Body of pancreas (tissue), 4 donors: ENCODE results near the gene DLEC1. TPM values are rescaled to one million over a fixed set of nuclear protein-coding genes. Genes with fewer than 3 reads are reported as not detected.
A peak's percentile ranks its signal among the peaks of the same experiment; 100 is the strongest.

Source experiments
- ATAC-seq: fragments of 150-250 bp; one replicate; pipeline ENCODE4 v1.9.1; 2016
- DNase-seq, 4 donors: peaks; one replicate each; pipeline ENCODE4 v3.0.0-alpha.2; 2019
- H3K27ac ChIP-seq, 4 donors: fragments of 200-600 bp; sonication (generic); 1 replicate in 3 of 4; 2 replicates in 1 of 4; pipeline versions ENCODE4 v1.5.1 to v1.6.1; 2016 to 2019; ENCODE audit warnings: mild to moderate bottlenecking in 1 of 4, mixed read lengths in 1 of 4, moderate library complexity in 1 of 4
- H3K27me3 ChIP-seq, 2 donors: fragments of 200-600 bp; sonication (generic); one replicate each; pipeline ENCODE4 v1.6.0; 2016; ENCODE audit warnings: mild to moderate bottlenecking in 1 of 2
- H3K36me3 ChIP-seq, 2 donors: fragments of 200-600 bp; sonication (generic); replicated peaks in 1 of 2; 2 replicates each; pipeline ENCODE4 v1.5.1; 2016; ENCODE audit warnings: low read depth in 2 of 2; ENCODE audit not compliant: insufficient read depth in 1 of 2
- H3K4me1 ChIP-seq: fragments of 200-600 bp; sonication (generic); one replicate; pipeline ENCODE4 v1.6.0; 2016
- H3K4me3 ChIP-seq, 2 donors: fragments of 200-600 bp; sonication (generic); 1 replicate in 1 of 2; 2 replicates in 1 of 2; pipeline ENCODE4 v1.5.1; 2016 to 2019
- H3K9me3 ChIP-seq, 3 donors: fragments of 200-600 bp; sonication (generic); 1 replicate in 2 of 3; 2 replicates in 1 of 3; pipeline ENCODE4 v1.5.1; 2016
- POLR2A ChIP-seq, 3 donors: fragments of 450-650 bp; IDR thresholded peaks; one replicate each; pipeline ENCODE4 v1.6.1; 2016; ENCODE audit warnings: antibody characterized with exemption in 3 of 3, mild to moderate bottlenecking in 2 of 3
- WGBS, 2 donors: methylation state at CpG; one replicate each; pipeline ENCODE4 v1.1.5; 2017; 5-methylcytosine and 5-hydroxymethylcytosine counted together
- intact Hi-C: fragments of 100-400 bp; cut with DNase I; formaldehyde crosslinking; loops from one replicate; pipeline ENCODE4 v1.15.1; 2023
- total RNA-seq, 2 donors: library from RNA; depleted of rRNA; stranded (reverse); fragments of >200 nt; gene quantifications; one replicate each; pipeline ENCODE4 v1.1.0, GENCODE V29; 2016
- TF ChIP-seq, protein P1 (sequence below), 7 experiments: fragments of 450-650 bp in 4 of 7; fragments of 200-600 bp in 3 of 7; sonication (generic) in 3 of 7; IDR thresholded peaks; one replicate each; pipeline ENCODE4 v1.5.1; 2016 to 2019; ENCODE audit warnings: antibody characterized with exemption in 7 of 7

DLEC1 gene
- total RNA-seq, 2 donors from 2014 or later = 0.78 to 1.3 TPM

GRCh38 chr3:38016847-38017444, 22.1 kb upstream of the DLEC1 start:
- Histone ChIP-seq H3K27ac (no peak overlapping the region), H3K4me1 (peaks cover 9% of the 10 kb centered on the region), H3K27me3 (no peaks in the 10 kb centered on the region), H3K4me3 (no peak overlapping the region), H3K36me3 (peaks cover 0 to 4% of the 10 kb centered on the region in 2 donors), H3K9me3 (no peaks in the 10 kb centered on the region)
- ATAC-seq (no peak), DNase-seq (no peak)
- intact Hi-C loops = no loop called here
- 70 to 98% methylated on average over 3 to 6 of the region's 6 CpGs for WGBS, 2 donors
- no peak for TF ChIP-seq POLR2A (IDR thresholded peaks at IDR 0.05)
- TF ChIP-seq, protein P1, sequence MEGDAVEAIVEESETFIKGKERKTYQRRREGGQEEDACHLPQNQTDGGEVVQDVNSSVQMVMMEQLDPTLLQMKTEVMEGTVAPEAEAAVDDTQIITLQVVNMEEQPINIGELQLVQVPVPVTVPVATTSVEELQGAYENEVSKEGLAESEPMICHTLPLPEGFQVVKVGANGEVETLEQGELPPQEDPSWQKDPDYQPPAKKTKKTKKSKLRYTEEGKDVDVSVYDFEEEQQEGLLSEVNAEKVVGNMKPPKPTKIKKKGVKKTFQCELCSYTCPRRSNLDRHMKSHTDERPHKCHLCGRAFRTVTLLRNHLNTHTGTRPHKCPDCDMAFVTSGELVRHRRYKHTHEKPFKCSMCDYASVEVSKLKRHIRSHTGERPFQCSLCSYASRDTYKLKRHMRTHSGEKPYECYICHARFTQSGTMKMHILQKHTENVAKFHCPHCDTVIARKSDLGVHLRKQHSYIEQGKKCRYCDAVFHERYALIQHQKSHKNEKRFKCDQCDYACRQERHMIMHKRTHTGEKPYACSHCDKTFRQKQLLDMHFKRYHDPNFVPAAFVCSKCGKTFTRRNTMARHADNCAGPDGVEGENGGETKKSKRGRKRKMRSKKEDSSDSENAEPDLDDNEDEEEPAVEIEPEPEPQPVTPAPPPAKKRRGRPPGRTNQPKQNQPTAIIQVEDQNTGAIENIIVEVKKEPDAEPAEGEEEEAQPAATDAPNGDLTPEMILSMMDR (IDR thresholded peaks at IDR 0.05) = no peak

DNA sequence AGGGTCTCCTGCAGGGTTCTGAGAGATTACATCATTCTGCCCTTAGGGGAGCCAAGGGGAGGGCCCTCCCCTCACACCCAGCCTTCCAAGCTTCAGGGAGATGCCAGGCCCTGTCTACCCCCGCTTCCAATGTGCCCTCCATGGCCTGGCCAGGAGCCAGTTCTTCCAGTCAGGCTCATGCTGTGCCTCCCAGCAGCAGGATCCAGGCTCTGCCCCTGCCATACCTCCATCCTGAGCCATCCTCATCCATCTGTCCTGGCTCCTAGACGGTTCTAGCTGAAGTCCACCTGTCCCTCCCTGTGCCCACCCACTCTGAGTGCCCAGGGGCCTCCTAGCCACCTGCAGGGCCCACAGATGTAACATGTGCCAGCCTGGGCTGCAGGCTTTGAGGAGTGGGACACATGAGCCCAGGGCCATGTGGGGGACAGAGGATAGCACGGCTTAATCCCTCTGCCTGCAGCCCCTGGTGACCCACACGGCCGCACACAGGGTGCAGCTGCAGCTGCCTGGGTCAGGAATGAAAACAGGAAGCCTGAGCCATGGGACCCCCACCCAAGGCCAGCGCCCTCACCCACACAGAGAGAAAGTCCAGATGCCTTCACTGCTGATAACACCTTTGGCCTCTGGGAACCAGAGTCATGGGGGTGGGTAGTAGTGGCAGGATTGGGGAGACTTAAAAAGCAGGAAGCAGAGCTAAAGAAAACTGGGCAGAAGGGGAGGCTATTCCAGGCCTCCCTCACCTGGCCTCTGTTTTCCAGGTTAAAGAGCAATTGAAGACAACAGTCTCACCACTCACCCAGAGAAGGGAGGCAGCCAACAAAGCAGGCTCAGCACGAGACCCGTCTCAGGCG, 21.3 kb upstream of the DLEC1 start:
- DNase-seq = peak in 1 of 4 donors; percentile 1
- intact Hi-C loops = no loop called here
- 71 to 91% methylated on average over 5 to 9 of the region's 9 CpGs for WGBS, 2 donors

GRCh38 chr3:38018296-38019266, 20.4 kb upstream of the DLEC1 start:
- no peak overlapping the region for H3K27ac ChIP-seq
- TF ChIP-seq, protein P1 (IDR thresholded peaks at IDR 0.05) = no peak
- no peak for TF ChIP-seq POLR2A (IDR thresholded peaks at IDR 0.05)
- ATAC-seq (no peak), DNase-seq (no peak)
- H3K36me3 ChIP-seq = peaks cover 0 to 4% of the 10 kb centered on the region in 2 donors
- H3K4me1 ChIP-seq = peaks cover 12% of the 10 kb centered on the region
- H3K9me3 ChIP-seq = no peaks in the 10 kb centered on the region
- intact Hi-C loops = no loop called here
- 92% methylated on average over 10 to 13 of the region's 13 CpGs for WGBS, 2 donors
- H3K27me3 ChIP-seq = no peaks in the 10 kb centered on the region
- H3K4me3 ChIP-seq = no peak overlapping the region

More for the DNA sequence above, 21.3 kb upstream of the DLEC1 start:
- Histone ChIP-seq H3K36me3 (peaks cover 0 to 4% of the 10 kb centered on the region in 2 donors), H3K4me3 (no peak overlapping the region), H3K4me1 (peaks cover 9% of the 10 kb centered on the region), H3K9me3 (no peaks in the 10 kb centered on the region), H3K27me3 (no peaks in the 10 kb centered on the region), H3K27ac (no peak overlapping the region)
- no peak for ATAC-seq
- TF ChIP-seq, protein P1 (IDR thresholded peaks at IDR 0.05) = no peak
- no peak for TF ChIP-seq POLR2A (IDR thresholded peaks at IDR 0.05)

- TF ChIP-seq, protein P1 (IDR thresholded peaks at IDR 0.05) = no peak
- no peak for TF ChIP-seq POLR2A (IDR thresholded peaks at IDR 0.05)
- Histone ChIP-seq H3K4me3 (no peak overlapping the region), H3K36me3 (peaks cover 0 to 4% of the 10 kb centered on the region in 2 donors), H3K27ac (peak overlapping the region in 2 of 4 donors; percentile 31 to 53), H3K4me1 (peaks cover 16% of the 10 kb centered on the region), H3K9me3 (no peaks in the 10 kb centered on the region), H3K27me3 (no peaks in the 10 kb centered on the region)
- DNase-seq (peak; percentile 65 to 88 (median 81)), ATAC-seq (no peak)
- WGBS, 2 donors = 52 to 62% methylated on average over 7 to 10 of the region's 10 CpGs
- intact Hi-C loops = no loop called here
These were observed 19.2 kb upstream of the DLEC1 start for GRCh38 chr3:38019658-38020341.
